Measurements from ENCODE around the gene CDK2.
A peak's percentile ranks its signal among the peaks of the same experiment; 100 is the strongest.
"Not testable (repeated sequence)": the region's sequence is repeated elsewhere in the genome, so short reads cannot be mapped to it uniquely, and the experiment has no call there.

CDK2 gene

DNA sequence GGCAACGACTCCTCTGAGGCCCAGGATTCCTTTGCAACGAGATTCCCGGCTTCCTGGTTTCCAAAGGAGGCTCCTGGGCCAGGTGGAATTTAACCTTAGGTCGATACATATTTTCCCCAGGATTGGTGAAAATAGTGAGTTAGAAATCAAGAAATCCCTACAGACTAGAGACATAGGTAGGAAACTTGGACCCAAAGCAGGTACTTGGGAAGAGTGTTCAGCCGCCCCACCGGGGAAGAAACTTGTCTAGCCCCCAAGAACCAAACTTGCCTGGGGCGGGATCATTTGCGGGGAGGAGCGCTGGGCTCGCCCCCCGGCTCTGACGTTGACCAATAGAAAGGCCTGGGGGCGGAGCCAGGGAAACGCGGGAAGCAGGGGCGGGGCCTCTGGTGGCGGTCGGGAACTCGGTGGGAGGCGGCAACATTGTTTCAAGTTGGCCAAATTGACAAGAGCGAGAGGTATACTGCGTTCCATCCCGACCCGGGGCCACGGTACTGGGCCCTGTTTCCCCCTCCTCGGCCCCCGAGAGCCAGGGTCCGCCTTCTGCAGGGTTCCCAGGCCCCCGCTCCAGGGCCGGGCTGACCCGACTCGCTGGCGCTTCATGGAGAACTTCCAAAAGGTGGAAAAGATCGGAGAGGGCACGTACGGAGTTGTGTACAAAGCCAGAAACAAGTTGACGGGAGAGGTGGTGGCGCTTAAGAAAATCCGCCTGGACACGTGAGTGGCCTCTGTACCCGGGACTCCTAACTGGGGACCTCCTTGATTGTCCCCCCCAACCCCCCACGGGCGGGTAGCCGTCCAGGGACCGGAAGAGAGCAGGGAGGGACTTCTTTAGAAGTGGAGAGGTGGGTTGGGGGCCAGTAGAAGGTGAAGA is at the start of gene CDK2:
Gene CDK2, plus strand, starts transcription at position 423 of the 874 bp plus-strand sequence. Its CDS starts 179 bp downstream, at position 602.
- peak; percentile 45 for DNase-seq (ENCODE audit: low read depth)

GRCh38 chr12:55919032-55919431 is 47.6 kb upstream of the CDK2 start:
- DNase-seq (ENCODE audit: low read depth), result not testable (repeated sequence)

DNA sequence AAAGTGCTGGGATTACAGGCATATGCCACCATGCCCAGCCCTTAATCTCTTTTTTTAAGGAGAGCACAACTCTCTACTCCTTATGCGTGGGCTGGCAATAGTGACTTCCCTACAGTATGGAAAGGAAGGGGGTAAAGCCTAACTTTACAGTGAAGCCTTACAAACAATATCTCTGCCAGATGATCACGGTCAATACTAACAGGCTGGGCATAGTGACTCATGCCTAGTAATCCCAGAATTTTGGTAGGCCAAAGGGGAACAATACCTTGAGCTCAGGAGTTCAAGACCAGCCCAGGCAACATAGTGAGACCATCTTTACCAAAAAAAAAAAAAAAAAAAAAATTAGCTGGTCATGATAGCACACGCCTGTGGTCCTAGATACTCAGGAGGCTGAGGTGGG is 44.5 kb upstream of the CDK2 start:
- DNase-seq (ENCODE audit: low read depth), result no peak

DNA sequence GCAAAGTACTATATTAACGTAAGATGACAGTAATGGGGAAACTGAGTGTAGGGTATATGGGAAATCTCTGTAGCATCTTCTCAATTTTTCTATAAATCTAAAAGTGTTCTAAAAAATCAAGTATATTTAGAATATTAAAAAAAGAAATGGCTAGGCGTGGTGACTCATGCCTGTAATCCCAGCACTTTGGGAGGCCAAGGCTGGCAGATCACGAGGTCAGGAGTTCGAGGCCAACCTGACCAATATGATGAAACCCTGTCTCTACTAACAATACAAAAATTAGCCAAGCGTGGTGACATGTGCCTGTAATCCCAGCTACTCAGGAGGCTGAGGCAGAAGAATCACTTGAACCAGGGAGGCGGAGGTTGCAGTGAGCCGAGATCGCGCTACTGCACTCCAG is 43.0 kb upstream of the CDK2 start:
- DNase-seq (ENCODE audit: low read depth), result not testable (repeated sequence)

- DNase-seq (ENCODE audit: low read depth), result no peak
Observed at GRCh38 chr12:55925371-55925770, 41.3 kb upstream of the CDK2 start.

DNA sequence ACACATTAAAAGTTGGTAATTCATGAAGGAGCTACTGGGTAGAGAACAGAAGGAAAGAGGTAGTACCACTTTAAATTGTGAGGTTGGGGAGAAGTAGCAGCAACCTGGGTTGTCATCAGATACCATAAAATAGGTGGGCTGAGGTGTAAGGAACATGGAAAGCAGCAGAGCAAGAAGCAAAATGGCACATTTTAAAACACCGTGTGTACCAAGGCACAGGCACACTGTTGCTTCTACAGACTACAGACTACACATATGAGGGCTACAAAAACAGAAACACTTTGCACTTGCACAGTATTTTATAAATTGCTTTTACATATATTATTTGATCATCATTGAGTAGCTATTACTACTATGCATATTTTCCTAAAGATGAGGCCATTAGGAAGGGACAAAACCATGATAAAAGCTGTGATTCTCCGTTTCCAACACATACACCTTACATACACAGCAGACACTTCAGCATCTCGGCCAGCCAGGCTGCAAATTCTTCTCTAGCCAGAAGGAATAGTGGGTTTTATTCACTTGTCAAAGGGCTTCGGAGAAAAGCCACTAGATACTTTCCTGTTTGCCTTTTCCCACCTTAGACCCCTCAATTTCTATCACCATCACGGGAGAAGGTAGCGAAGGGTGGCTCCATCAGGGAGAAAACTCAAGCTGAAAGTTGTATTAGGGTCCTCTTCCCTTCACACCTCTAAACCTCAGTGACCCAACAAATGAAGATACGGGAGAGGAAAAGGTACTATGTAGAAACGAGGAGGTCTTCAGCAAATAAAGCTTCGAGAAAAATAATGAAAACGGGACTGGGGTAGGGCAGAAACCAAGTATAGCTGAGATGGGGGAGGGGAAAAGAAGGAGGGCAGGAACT is 40.5 kb upstream of the CDK2 start:
- DNase-seq (ENCODE audit: low read depth), result no peak

- peak; percentile 79 for DNase-seq (ENCODE audit: low read depth)
Observed at GRCh38 chr12:55926738-55927587, 39.7 kb upstream of the CDK2 start.

DNA sequence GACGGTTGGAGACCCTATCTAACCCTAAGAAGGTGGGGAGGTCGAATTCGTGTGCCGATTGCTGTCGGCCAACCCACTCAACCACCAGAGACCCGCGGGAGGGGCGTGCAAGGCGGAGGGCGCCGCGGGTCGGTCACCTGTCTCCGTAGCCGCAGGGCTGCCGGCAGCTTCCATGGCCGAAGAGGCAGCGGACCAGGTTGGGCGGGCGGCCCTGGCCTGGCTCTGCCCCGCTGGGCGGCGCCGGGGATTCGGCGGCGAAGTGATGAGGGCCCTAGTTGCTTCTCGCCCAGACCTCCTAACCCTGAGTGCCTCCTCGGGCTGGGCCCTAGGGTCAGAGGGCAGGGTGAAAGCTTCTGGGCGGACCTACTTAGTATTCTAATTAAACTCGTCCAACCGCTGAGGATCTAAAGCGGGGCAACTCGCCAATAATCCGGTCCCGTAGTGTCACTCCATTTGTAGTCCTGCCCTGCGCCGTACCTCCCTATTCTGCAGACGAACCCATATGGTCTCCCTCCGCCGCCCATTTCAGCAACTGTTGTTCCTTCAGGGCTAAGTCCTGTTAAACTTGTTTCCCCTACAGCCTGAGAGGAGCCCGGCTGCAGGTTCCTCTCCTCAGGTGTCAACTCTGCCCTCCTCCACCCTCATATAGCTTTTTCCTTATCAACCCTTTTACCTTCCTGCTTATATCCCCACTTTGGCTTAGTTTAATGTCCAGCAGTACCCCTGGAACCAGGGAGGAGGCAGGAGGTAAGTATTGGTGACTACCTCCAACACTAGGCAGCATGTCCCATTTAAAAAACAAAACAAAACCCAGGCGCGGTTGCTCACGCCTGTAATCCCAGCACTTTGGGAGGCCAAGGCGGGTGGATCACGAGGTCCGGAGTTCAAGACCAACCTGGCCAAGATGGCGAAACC is 38.8 kb upstream of the CDK2 start, which contains the start of gene PYM1:
Gene PYM1, minus strand, starts transcription at position 307 of the 915 bp plus-strand sequence. Its CDS starts 133 bp downstream, at position 174.
- no peak for DNase-seq (ENCODE audit: low read depth)

GRCh38 chr12:55929306-55929791 is 37.3 kb upstream of the CDK2 start:
- no peak for DNase-seq (ENCODE audit: low read depth)

GRCh38 chr12:55930771-55931316 is 35.8 kb upstream of the CDK2 start, which contains the start of gene DGKA:
DGKA (plus strand) TSS chr12:55931162; CDS start chr12:55936504, 5,342 bp downstream.
- no peak for DNase-seq (ENCODE audit: low read depth)

DNA sequence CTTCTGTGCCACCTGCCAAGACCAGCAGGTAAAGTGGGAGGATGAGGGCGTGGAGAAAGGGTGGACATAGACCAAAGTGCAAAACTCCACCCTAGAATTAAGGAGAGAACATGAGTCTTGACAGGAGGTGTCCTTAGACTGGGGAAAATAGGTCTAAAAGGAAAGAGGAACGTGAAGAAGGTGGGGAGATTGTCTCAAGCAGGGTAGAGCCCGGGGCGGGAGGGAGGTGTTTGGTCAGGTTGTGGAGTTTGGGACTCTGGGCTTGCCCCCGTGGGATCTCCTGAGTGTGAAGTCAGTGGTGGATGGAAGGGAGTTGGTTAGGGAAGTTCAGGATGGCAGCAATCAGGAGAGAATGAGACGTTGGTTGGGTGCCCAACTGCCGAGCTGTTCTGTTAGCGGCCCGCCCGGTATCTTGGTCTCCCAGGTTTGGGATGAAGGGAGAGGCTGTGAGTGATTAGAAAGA is 35.3 kb upstream of the CDK2 start:
- DNase-seq (ENCODE audit: low read depth), result no peak

DNA sequence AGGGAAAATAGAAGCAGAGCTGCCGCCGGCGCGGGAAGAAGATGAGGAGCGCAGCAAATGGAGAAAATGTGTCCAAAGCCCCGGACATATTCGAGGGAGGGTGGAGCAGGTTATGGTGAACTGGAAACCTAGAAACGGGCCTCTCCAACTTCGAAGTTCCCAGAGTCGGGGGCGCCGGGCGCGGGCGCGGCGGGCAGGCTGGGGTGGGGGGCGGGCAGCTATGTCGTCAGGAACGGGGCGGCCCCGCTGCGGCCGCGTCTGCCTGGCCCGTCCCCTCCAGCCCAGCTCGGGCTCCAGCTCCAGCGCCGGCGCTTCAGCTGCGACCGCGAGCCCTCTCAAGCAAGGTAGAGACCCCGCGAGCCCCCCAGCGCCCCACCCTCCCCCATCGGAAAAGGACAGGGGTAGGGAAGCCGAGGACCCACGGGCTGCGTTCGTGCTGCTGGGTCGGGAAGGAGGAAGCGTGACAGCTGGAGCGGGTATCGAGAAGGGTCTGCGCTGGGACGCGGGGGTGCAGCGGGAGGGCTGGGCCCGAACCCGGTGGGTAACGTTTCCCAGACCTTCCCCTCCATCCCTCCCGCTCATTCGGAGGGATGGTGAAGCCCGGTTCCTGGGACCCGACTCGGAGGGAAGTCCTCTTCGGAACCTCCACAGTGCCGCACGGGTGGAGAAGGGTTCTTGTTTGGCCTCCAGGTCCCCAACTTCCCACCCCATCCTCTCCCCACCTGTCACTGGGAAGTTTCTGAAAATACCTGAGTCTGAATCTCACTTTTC is 34.7 kb upstream of the CDK2 start:
- no peak for DNase-seq (ENCODE audit: low read depth)

GRCh38 chr12:55932551-55932910 is 34.1 kb upstream of the CDK2 start:
- no peak for DNase-seq (ENCODE audit: low read depth)

- DNase-seq (ENCODE audit: low read depth), result no peak
Observed at GRCh38 chr12:55933169-55933798, 33.3 kb upstream of the CDK2 start.

DNA sequence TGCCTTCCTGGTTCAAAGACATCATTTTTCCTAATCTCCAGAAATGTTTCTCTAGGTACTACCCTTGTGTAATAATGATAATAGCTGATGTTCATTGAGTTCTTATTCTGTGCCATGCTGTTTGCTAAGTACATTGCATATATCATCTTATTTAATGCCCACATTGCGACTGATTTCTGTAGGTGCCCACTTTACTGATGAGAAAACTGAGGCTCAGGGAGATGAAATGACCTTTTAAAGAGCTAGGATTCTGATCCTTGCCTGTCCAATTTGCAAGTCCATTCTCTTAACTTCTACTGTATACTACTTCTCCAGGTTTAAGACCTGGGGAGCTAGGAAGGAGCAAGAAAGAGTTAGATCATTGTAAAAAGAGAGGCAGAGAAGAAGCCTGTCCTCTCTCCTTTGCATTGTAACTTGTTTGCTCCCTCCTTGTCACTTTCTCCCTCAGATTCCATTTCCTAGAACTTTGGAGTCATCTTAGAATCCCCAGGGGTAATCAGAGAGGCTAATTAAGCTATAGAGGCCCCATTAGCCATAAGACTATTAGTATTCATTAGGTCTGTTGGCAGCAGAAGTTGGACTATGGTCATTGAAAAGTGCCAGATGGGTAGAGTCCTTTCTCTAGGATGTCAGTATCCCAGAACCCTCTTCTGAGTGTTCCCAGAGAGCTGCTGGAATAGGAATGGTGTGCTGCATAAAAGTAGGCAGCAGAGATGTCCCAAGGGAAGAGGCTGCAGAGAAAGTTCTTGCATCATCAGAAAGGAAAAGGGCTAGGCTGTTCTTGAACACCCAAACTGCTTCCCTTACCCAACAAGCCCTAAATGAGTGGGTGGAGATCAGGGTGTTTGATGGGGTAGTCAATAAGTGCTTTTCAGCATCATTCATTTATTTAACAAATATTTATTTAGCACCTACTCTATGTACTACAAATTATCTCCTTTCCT is 32.6 kb upstream of the CDK2 start:
- DNase-seq (ENCODE audit: low read depth), result no peak

GRCh38 chr12:55934773-55935172 is 31.9 kb upstream of the CDK2 start:
- no peak for DNase-seq (ENCODE audit: low read depth)

DNA sequence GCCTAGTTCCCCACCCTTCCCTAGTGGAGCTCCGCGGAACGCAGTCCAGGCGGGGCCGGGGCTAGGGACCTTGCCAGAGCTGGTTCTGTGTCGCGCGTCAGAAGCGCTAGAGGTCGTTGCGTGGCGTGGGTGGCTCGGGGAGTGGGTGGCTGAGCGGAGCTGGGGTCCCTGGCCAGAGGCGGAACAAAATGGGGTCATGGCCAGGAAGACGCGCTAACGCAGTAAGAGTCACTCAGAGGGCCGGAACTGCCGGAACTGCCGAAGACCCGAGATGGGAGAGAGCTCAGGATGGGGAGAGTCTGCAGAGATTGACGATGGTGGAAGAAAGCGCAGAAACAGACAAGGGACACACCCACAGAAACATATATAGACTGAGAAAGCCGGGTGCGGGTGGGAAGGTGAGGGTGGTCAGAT is 30.9 kb upstream of the CDK2 start:
- DNase-seq (ENCODE audit: low read depth), result no peak

GRCh38 chr12:55937981-55938380 is 28.6 kb upstream of the CDK2 start:
- no peak for DNase-seq (ENCODE audit: low read depth)
